OCI-LY7 (cell line): Measurements from ENCODE around the gene MSTN. TPM values are rescaled to one million over a fixed set of nuclear protein-coding genes. Genes with fewer than 3 reads are reported as not detected.

Experiments
- BruUV-seq: library from RNA; stranded (reverse); fragments of 400-500 nt; replicated peaks from 2 replicates; lab custom pipeline; 2021; lab: Mats Ljungman, UMichigan
- CTCF ChIA-PET: fragments of 300-600 bp; sonication (Branson Sonifier 250); formaldehyde crosslinking; loops from one replicate; lab custom pipeline; 2022; ENCODE audit warnings: antibody characterized with exemption; ENCODE audit not compliant: unreplicated experiment; lab: Charles Lee
- POLR2A ChIA-PET: fragments of 300-600 bp; sonication (Branson Sonifier 250); formaldehyde crosslinking; loops from one replicate; lab custom pipeline; 2022; ENCODE audit warnings: antibody characterized with exemption; lab: Charles Lee
- DNase-seq: peaks from one replicate; pipeline ENCODE4 v3.0.0-alpha.2; 2015; ENCODE audit warnings: low spot score
- H2AFZ ChIP-seq: fragments of 200-600 bp; sonication (generic), shearing (Covaris generic); 2 replicates; pipeline ENCODE4 v1.6.1; 2014; ENCODE audit warnings: mild to moderate bottlenecking, antibody characterized with exemption, low read length, moderate library complexity
- H3K27ac ChIP-seq: fragments of 200-600 bp; sonication (generic); 2 replicates; pipeline ENCODE4 v1.5.1; 2014; ENCODE audit warnings: mixed run types, low read depth, mild to moderate bottlenecking, moderate library complexity, low read length, inconsistent platforms; ENCODE audit not compliant: poor library complexity, severe bottlenecking
- H3K36me3 ChIP-seq: fragments of 200-600 bp; sonication (generic); 2 replicates; pipeline ENCODE4 v1.6.1; 2014; ENCODE audit warnings: mild to moderate bottlenecking, antibody characterized with exemption, low read length, moderate library complexity, mixed read lengths; ENCODE audit not compliant: insufficient read depth
- H3K4me1 ChIP-seq: fragments of 200-600 bp; sonication (generic); 2 replicates; pipeline ENCODE4 v1.5.1; 2014; ENCODE audit warnings: mild to moderate bottlenecking, low read length; ENCODE audit not compliant: insufficient read depth, poor library complexity, severe bottlenecking
- H3K4me2 ChIP-seq: fragments of 200-600 bp; sonication (generic); 2 replicates; pipeline ENCODE4 v1.6.1; 2014; ENCODE audit warnings: mild to moderate bottlenecking, low read length
- H3K4me3 ChIP-seq: fragments of 200-600 bp; sonication (generic); 2 replicates; pipeline ENCODE4 v1.5.1; 2014; ENCODE audit warnings: mild to moderate bottlenecking, low read depth, low read length; ENCODE audit not compliant: poor library complexity, severe bottlenecking
- H3K79me2 ChIP-seq: fragments of 200-600 bp; sonication (generic); 2 replicates; pipeline ENCODE4 v1.6.1; 2016; ENCODE audit warnings: low read depth, mild to moderate bottlenecking, low read length, moderate library complexity, mixed read lengths; ENCODE audit not compliant: insufficient read depth
- H3K9me2 ChIP-seq: fragments of 200-600 bp; sonication (generic); 2 replicates; pipeline ENCODE4 v1.6.1; 2016; ENCODE audit warnings: mild to moderate bottlenecking, low read length, mixed read lengths; ENCODE audit not compliant: insufficient read depth
- H3K9me3 ChIP-seq: fragments of 200-600 bp; sonication (generic); 2 replicates; pipeline ENCODE4 v1.6.1; 2014; ENCODE audit warnings: mild to moderate bottlenecking, mixed run types, low read length, mixed read lengths
- H4K20me1 ChIP-seq: fragments of 200-600 bp; sonication (generic); 2 replicates; pipeline ENCODE4 v1.6.1; 2014; ENCODE audit warnings: mild to moderate bottlenecking, antibody characterized with exemption, low read length, moderate library complexity, mixed read lengths; ENCODE audit not compliant: insufficient read depth
- CTCF ChIP-seq: fragments of 200-600 bp; sonication (generic); conservative IDR thresholded peaks from 2 replicates; pipeline ENCODE4 v1.5.1; 2014; ENCODE audit warnings: mild to moderate bottlenecking, antibody characterized with exemption, low read length, moderate library complexity, mixed read lengths
- EZH2phosphoT487 ChIP-seq: fragments of 200-600 bp; sonication (generic); IDR thresholded peaks from 2 replicates; pipeline ENCODE4 v1.6.1; 2018; ENCODE audit warnings: low read depth, borderline replicate concordance, mild to moderate bottlenecking, mixed run types, antibody characterized with exemption, low read length, moderate library complexity, mixed read lengths
- intact Hi-C: fragments of 100-400 bp; cut with micrococcal nuclease; formaldehyde crosslinking; loops from one replicate; pipeline ENCODE4 v1.10.0; 2022; ENCODE audit not compliant: unreplicated experiment
- total RNA-seq, 2 experiments: library from RNA; depleted of rRNA in 1 of 2; stranded (reverse); fragments of >200 nt in 1 of 2; shearing (Covaris generic) in 1 of 2; gene quantifications; 2 replicates each; pipeline ENCODE4 v1.2.3, GENCODE V29; 2014 to 2022

Gene MSTN
- total RNA-seq, 2 experiments from 2014 or later: not detected

GRCh38 chr2:190079160-190079559 is 16.6 kb upstream of the MSTN start:
- DNase-seq: no peak
- Histone ChIP-seq H3K27ac (no peak overlapping the region), H4K20me1 (no peaks in the 10 kb centered on the region), H3K9me3 (no peaks in the 10 kb centered on the region), H3K79me2 (no peaks in the 10 kb centered on the region), H3K4me1 (no peaks in the 10 kb centered on the region), H3K36me3 (no peaks in the 10 kb centered on the region), H3K9me2 (no peaks in the 10 kb centered on the region), H3K4me3 (no peak overlapping the region), H2AFZ (no peak overlapping the region), H3K4me2 (no peak overlapping the region)
- ChIA-PET CTCF (no interaction called here), POLR2A (interaction anchor here (1.4 kb wide), 1 partner anchor 8 kb away, joined by 3 read pairs; no protein-coding TSS in a partner anchor)
- intact Hi-C loops: no loop called here
- no peak for TF ChIP-seq EZH2phosphoT487
- TF ChIP-seq CTCF: no peak
- no TSS peak for BruUV-seq

- Histone ChIP-seq H3K9me2 (no peaks in the 10 kb centered on the region), H3K4me3 (no peak overlapping the region), H3K36me3 (no peaks in the 10 kb centered on the region), H3K9me3 (no peaks in the 10 kb centered on the region), H3K4me1 (no peaks in the 10 kb centered on the region), H3K4me2 (no peak overlapping the region), H4K20me1 (no peaks in the 10 kb centered on the region), H3K27ac (no peak overlapping the region), H2AFZ (no peak overlapping the region), H3K79me2 (no peaks in the 10 kb centered on the region)
- ChIA-PET POLR2A (interaction anchor here (0.9 to 1.6 kb wide), 2 partner anchors 11 to 34 kb away, joined by 3 to 7 read pairs; no protein-coding TSS in a partner anchor), CTCF (no interaction called here)
- DNase-seq: no peak
- TF ChIP-seq CTCF (no peak), EZH2phosphoT487 (no peak)
- no TSS peak for BruUV-seq
- intact Hi-C loops: no loop called here
These were observed 13.1 kb upstream of the MSTN start for GRCh38 chr2:190075623-190076022.

GRCh38 chr2:190069936-190070696 is 7.6 kb upstream of the MSTN start:
- no peak overlapping the region for H2AFZ ChIP-seq
- no peak overlapping the region for H3K27ac ChIP-seq
- no peaks in the 10 kb centered on the region for H4K20me1 ChIP-seq
- no peaks in the 10 kb centered on the region for H3K4me1 ChIP-seq
- TF ChIP-seq CTCF (peak; percentile 85), EZH2phosphoT487 (no peak)
- peak; percentile 74 for DNase-seq
- H3K79me2 ChIP-seq: no peaks in the 10 kb centered on the region
- no peak overlapping the region for H3K4me2 ChIP-seq
- CTCF ChIA-PET: interaction anchor here (1.0 kb wide), 1 partner anchor 271 kb away, joined by 3 read pairs; no protein-coding TSS in a partner anchor
- POLR2A ChIA-PET: interaction anchor here (0.5 to 1.2 kb wide), 3 partner anchors 10 to 409 kb away, joined by 3 to 4 read pairs (median 3); partner anchors contain the start of gene ASNSD1
- no peaks in the 10 kb centered on the region for H3K36me3 ChIP-seq
- no peaks in the 10 kb centered on the region for H3K9me2 ChIP-seq
- no peak overlapping the region for H3K4me3 ChIP-seq
- intact Hi-C loops: loop anchor here (1.0 to 5.0 kb wide), 4 partner anchors 88 to 409 kb away; partner anchors contain the start of gene ASNSD1
- no TSS peak for BruUV-seq
- no peaks in the 10 kb centered on the region for H3K9me3 ChIP-seq
